MM.1S (cell line): Measurements from ENCODE around the gene COG2.

ENCODE experiments used
- EZH2 ChIP-seq: fragments of 300-600 bp; sonication (generic); optimal IDR thresholded peaks from 2 replicates; pipeline ENCODE3; 2017; ENCODE audit warnings: low read depth, mild to moderate bottlenecking, antibody characterized with exemption, low read length, mixed read lengths
- EZH2phosphoT487 ChIP-seq: fragments of 300-600 bp; sonication (generic); IDR thresholded peaks from 2 replicates; pipeline ENCODE4 v1.6.1; 2018; ENCODE audit warnings: antibody characterized with exemption, low read length
- TF ChIP-seq, protein P1 (sequence below): fragments of 300-600 bp; sonication (generic); IDR thresholded peaks from 2 replicates; pipeline ENCODE4 v1.5.1; 2016; ENCODE audit warnings: antibody characterized with exemption, low read length, mixed read lengths

DNA sequence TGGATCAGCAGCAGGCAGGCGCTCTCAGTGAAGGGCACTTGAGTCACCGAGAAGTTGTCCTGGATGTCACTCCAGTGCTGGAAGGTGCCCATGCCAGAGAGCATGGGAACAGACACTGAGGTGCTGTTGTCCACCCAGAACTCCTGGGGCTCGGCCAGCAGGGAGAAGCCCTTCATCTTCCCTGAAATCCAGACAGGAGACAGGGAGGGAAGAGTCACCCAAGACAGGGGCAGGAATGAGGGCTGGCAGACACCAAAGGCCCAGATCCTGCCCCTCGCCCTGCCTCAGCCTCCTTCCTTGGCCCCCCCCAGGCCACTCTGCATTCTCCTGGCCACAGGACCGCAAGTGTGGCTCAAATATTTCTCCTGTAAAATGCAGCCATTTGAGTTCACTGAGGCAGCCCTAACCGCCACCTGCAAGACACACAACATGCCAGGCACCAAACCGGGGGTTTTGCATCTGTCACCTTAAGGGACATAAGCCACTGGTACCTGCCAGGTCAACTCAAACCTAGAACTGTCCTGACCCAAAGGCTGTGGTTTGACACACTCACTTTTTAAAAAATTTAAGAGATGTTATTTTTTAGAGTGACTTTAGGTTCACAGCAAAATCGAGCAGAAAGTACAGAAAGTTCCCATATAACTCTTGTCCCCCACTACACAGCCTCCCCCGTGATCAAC is 63.9 kb downstream of the COG2 start:
- TF ChIP-seq, protein P1, sequence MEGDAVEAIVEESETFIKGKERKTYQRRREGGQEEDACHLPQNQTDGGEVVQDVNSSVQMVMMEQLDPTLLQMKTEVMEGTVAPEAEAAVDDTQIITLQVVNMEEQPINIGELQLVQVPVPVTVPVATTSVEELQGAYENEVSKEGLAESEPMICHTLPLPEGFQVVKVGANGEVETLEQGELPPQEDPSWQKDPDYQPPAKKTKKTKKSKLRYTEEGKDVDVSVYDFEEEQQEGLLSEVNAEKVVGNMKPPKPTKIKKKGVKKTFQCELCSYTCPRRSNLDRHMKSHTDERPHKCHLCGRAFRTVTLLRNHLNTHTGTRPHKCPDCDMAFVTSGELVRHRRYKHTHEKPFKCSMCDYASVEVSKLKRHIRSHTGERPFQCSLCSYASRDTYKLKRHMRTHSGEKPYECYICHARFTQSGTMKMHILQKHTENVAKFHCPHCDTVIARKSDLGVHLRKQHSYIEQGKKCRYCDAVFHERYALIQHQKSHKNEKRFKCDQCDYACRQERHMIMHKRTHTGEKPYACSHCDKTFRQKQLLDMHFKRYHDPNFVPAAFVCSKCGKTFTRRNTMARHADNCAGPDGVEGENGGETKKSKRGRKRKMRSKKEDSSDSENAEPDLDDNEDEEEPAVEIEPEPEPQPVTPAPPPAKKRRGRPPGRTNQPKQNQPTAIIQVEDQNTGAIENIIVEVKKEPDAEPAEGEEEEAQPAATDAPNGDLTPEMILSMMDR = no peak
- TF ChIP-seq EZH2phosphoT487 (no peak), EZH2 (no peak)
